ENCODE results near the gene TUBE1. TPM values are rescaled to one million over a fixed set of nuclear protein-coding genes. Genes with fewer than 3 reads are reported as not detected.

TUBE1 gene
- total RNA-seq, 1 experiment from 2014 or later: 42.5 TPM

- no peak overlapping the region for H3K27ac ChIP-seq (ENCODE audit: low read depth, low read length)
- H3K4me3 ChIP-seq (replicated peaks in 1 of 2; ENCODE audit: low read depth in 1 of 2, low read length in 2 of 2): no peak overlapping the region
- TF ChIP-seq REST (IDR thresholded peaks at IDR 0.05; ENCODE audit: low read depth) (no peak), ZNF274 (IDR thresholded peaks at IDR 0.05; ENCODE audit: low read depth, low read length) (no peak), RAD21 (IDR thresholded peaks at IDR 0.05; ENCODE audit: low read depth) (no peak), EGR1 (IDR thresholded peaks at IDR 0.05; ENCODE audit: low read depth) (no peak), EZH2 (IDR thresholded peaks at IDR 0.05) (no peak), POLR2A (IDR thresholded peaks at IDR 0.05; ENCODE audit: borderline replicate concordance, extremely low read depth, insufficient read depth, insufficient read length) (no peak), ELF1 (IDR thresholded peaks at IDR 0.05; ENCODE audit: borderline replicate concordance, low read depth) (no peak), SRF (IDR thresholded peaks at IDR 0.05; ENCODE audit: low read depth) (no peak)
- no peaks in the 10 kb centered on the region for H3K9me2 ChIP-seq (ENCODE audit: insufficient read depth)
- BruUV-seq (replicated peaks): no TSS peak
- no peak overlapping the region for H3K4me2 ChIP-seq (ENCODE audit: low read length)
- ChIA-PET RAD21 (ENCODE audit: low non-redundant PET in 1 of 2, low total read pairs in 2 of 2, uncharacterized antibody in 2 of 2, unreplicated experiment in 2 of 2) (interaction anchor here in 1 of 2 experiments (1.0 kb wide), 1 partner anchor 399 kb away, joined by 4 read pairs; no protein-coding TSS in a partner anchor), CTCF (interaction anchor here (0.5 to 2.3 kb wide), 4 partner anchors 10 to 782 kb away, joined by 3 to 12 read pairs (median 3); a partner anchor contains a TSS), POLR2A (no interaction called here)
- H3K36me3 ChIP-seq (ENCODE audit: control insufficient read depth in 1 of 2, insufficient read depth in 2 of 2, low read length in 2 of 2): no peaks in the 10 kb centered on the region
- H3K4me1 ChIP-seq (ENCODE audit: control insufficient read depth in 1 of 2, insufficient read depth in 2 of 2, low read length in 2 of 2): peaks cover 0 to 13% of the 10 kb centered on the region in 2 experiments; a peak in 2 of 4 replicates
- intact Hi-C loops (cut with micrococcal nuclease): loop anchor here (5.0 kb wide), 1 partner anchor 44 kb away; no protein-coding TSS in a partner anchor
- no peaks in the 10 kb centered on the region for H3K27me3 ChIP-seq (ENCODE audit: insufficient read depth, low read length)
- H3K9ac ChIP-seq (ENCODE audit: low read length): no peak overlapping the region
- H4K20me1 ChIP-seq (ENCODE audit: insufficient read depth): no peaks in the 10 kb centered on the region
- H3K9me3 ChIP-seq (ENCODE audit: control insufficient read depth in 1 of 2, insufficient read depth in 1 of 2, low read depth in 1 of 2, low read length in 2 of 2): no peaks in the 10 kb centered on the region
- no peak for ATAC-seq
- H3K79me2 ChIP-seq (ENCODE audit: insufficient read depth, low read length): no peaks in the 10 kb centered on the region
- no peak overlapping the region for H2AFZ ChIP-seq (ENCODE audit: low read depth, low read length, poor library complexity, severe bottlenecking)
- no peak for DNase-seq (ENCODE audit: low read depth, low spot score)
These were observed 46.3 kb downstream of the TUBE1 start for GRCh38 chr6:112040956-112041355.

Measured in HCT116 (cell line).